ENCODE results near the gene CAMSAP1.

CAMSAP1 gene

GRCh38 chr9:135771401-135772051 lies 135.8 kb downstream of the CAMSAP1 start:
- no peak for DNase-seq

- DNase-seq = no peak
These were observed 136.6 kb downstream of the CAMSAP1 start for GRCh38 chr9:135770771-135771170.

DNA sequence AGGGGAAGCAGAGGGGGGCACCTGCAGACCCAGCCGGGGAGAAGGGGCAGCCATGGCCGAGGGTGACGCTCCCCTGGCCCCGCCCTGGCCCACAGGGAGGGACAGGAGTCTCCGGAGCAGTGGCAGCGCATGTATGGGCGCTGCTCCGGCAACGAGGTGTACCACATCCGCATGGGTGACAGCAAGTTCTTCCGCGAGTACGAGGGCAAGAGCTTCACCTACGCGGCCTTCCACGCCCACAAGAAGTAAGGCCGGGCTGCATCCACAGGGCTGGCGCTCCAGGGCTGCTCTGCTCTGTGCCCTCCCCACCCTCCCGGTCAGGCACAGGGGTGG lies 137.2 kb downstream of the CAMSAP1 start:
- DNase-seq = no peak

DNA sequence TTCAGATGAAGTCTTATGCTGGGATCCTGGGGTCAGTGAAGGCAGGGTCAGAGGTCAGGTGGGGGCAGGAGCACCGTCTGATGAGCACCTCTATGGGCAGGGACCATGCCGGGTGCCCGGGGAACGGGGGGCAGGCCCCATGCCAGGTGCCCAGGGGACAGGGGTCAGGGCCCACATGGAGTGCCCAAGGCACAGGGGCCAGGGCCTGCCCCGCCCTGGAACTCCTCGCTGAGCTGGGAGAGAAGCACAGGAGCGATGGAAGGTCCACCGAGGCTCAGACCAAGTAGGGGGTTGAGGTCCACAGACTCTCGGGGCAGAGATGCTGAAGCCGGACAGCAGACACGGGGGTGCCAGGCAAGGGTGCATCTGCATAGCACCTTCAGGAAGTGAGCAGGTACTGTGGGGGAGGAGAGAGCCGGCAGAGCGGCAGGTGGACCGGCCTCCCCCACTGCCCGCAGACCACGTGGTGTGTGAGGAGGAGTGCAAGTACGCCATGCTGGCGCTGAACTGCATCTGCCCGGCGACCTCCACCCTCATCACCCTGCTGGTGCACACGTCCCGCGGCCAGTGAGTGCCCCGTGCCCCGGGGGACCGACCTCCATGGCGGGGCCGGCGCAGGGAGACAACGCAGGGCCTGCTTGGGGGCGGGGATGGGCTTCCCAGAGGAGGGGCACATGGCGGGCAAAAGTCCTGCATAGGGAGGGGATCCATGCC lies 137.7 kb downstream of the CAMSAP1 start:
- DNase-seq = no peak

DNA sequence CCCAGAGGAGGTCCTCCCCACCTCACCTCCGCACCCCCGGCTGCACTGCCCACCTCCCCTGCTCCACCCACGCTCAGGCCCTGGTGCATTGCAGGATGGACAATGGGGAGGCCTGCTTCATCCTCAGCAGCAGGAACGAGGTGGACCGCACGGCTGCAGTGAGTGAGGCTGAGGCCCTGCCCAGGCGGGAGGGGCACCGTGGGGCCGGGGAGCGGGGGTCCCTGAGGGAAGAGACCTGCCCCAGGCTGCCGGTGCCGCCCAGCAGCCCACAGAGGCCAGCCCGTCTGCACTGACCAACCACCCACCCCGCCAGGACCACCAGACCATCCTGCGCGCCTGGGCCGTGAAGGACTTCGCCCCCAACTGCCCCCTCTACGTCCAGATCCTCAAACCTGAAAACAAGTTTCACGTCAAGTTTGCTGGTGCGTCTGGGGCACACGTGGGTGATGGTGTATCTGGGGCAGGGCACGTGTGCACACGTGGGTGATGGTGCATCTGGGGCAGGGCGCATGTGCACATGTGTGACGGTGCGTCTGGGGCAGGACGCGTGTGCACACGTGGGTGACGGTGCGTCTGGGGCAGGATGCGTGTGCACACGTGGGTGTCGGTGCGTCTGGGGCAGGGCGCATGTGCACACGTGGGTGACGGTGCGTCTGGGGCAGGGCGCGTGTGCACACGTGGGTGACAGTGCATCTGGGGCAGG lies 138.7 kb downstream of the CAMSAP1 start:
- no peak for DNase-seq

DNA sequence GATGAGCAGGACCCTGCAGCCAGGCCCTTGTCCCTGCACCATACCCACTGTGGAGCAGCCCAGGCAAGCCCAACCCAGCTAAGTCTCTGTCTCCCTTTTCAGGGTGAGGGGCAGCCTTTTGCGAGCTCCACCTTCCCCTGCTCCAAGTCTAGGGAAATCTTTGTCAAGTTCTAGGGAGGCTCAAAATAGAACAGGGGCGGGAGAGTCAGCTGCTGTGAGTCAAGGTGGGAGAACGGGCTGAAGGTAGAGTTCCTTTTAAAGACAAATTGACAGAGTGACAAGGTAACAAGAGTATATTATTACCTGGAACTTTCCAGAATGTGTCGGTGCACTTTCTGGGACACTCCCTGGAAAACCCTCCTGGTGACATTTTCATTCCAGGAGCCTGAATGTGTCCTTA lies 140.6 kb downstream of the CAMSAP1 start:
- no peak for DNase-seq

DNA sequence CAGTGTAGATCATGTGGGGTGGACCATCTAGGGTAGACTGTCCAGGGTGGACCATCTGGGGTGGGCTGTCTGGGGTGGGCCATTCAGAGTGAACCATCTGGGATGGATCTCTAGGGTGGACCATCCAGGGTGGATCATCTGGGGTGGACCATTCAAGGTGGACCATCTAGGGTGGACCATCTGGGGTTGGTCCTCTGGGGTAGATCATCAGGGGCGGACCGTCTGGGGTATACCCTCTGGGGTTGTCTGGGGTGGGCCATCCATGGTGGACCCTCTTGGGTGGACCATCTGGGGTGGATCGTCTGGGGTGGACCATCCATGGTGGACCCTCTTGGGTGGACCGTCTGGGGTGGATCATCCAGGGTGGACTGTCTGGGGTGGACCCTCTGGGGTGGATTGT lies 141.1 kb downstream of the CAMSAP1 start:
- no peak for DNase-seq

DNA sequence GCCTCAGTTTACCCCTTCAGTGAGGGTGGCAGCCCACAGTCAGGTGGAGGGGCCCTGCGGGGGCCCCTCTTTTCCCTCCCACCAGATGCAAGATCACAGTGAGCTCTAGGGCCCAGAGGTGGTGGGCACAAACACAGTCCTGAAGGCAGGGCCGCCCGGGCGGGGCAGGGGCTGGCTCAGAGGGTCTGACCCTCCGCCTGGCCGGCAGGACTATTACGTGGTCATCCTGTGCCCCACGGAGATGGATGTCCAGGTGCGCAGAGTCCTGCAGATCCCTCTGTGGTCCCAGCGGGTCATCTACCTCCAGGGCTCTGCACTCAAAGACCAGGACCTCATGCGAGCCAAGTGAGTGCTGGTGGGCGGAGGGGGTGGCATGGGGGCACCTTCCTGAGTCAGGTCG lies 141.9 kb downstream of the CAMSAP1 start:
- no peak for DNase-seq

DNA sequence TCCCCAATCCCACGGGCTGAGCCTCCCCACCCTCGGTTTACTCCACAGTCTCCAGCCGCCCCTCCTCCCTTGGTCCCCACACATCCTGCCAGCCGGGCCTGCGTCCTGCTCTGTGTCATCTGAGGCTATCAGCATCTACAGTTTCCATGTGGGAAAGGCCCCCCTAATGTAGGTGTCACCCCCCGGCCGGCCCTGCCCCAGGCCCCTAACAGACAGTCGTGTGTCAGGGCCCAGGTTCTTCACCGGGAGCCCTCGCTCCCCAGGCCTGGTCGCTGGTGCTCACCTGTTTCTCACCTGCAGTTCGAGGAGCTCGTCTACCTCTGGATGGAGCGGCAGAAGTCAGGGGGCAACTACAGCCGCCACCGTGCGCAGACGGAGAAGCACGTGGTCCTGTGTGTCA lies 142.6 kb downstream of the CAMSAP1 start:
- no peak for DNase-seq

DNA sequence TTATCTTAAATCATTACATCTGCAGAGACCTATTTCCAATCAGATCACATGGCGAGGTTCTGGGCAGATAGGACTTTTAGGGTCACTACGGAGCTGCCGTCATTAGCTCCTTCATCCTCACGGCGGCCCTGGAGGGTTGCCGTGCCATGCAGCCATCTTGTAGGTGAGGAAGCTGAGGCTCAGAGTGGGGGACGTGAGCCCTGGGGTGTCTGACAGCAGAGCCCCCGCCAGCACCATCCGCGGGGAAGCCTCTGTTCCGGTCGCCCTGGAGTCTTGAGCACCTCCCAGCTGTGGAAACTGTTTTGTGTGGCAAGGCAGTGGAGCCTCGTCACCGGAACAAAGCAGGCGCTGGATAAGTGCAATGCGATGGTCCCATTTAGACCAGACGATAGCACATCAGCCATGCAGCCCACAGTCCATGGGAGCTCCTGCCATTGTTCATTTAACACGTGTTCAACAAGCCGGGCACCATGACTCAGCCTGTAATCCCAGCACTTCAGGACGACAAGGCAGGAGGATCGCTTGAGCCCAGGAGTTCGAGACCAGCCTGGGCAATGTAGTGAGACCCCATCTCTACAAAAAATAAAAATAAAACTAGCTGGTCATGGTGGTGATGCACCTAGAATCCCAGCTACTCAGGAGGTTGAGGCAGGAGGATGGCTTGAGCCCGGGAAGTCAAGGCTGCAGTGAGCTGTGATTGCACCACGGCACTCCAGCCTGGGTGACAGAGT lies 143.5 kb downstream of the CAMSAP1 start:
- no peak for DNase-seq

DNA sequence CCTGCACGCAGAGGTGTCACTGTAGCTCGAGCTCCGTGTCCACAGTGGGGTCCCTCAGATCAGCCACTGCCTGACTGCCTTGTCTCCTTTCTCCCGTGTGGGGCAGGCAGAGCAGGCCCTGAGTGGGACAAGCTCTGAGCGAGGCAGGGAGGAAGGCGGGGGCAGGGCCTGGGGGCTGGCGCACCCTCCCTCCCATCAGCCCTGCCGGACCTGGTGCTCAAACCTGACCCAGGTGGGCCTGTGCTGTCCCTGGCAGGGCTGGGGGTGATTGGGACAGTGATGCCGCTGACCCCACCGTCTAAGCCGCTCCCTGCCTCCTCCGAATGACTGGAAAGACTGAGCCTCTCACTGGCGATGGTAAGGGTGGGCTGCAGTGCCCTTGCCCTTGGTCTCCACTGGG lies 144.4 kb downstream of the CAMSAP1 start:
- no peak for DNase-seq

DNA sequence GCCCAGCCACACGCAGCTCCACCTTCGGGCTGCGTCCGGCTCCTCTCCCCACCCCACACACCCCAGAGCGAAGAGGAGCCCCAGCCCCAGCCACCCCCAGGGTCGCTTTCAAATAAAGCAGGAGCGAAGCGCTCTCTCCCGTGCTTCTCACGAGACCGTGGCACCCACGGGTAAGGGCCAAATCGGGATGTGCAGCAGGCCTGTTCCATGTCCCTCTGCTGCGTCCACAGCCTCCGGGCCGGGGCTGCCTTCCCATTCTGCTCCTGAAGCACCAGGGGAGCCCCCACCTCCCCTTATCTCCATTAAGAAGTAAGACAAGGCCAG lies 145.5 kb downstream of the CAMSAP1 start:
- no peak for DNase-seq

DNA sequence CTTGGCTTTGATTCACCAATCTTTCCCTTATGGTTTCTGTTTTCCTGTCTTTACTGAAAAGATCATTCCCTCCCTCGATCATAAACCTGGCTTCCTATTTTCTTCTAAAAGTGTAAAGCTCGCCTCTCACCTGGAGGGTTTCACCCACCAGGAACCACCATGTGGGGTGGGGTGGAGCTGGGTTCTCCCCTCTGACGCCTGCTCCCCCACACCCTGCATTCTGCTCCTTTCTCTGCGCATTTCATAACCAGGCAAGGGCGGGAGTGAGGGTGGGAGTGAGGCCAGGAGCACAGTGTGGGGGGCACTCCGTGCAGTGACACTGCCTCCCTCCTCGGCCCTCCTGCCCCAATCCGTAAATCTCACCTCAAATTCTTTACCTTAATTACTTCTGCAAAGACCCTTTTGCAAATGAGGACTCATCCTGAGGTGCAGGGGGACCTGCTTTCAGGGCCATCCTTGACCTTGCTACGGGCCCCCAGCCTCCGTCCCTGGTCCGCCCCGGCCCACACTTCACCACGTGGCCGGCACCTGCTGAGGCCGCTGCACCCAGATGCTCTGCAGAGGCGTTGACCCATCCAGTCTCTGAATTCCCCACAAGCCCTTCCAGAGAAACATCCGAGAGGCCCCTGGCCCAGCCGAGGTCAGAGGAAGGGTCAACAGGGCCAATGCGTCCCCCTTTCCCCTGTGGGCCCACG lies 146.0 kb downstream of the CAMSAP1 start:
- DNase-seq = no peak

DNA sequence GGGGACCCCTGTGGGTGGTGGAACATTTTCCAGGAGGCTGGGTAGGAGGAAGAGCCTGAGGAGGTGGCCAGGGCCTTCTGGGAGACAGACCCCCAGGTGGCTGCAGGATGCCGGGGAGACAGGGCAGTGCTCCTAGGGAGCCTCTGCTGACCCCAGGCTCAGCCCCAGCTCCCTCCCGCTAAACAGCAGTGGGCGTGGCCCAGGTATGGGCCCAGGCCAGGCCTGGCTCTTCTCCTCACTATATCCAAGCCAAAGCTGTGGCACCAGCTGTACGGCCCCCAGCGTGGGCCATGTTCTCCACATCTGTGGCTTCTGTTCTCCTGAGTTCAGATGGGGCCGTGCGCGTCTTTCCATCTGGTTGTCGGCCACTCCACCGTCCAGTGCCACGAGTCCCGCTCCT lies 146.9 kb downstream of the CAMSAP1 start:
- DNase-seq = no peak

DNA sequence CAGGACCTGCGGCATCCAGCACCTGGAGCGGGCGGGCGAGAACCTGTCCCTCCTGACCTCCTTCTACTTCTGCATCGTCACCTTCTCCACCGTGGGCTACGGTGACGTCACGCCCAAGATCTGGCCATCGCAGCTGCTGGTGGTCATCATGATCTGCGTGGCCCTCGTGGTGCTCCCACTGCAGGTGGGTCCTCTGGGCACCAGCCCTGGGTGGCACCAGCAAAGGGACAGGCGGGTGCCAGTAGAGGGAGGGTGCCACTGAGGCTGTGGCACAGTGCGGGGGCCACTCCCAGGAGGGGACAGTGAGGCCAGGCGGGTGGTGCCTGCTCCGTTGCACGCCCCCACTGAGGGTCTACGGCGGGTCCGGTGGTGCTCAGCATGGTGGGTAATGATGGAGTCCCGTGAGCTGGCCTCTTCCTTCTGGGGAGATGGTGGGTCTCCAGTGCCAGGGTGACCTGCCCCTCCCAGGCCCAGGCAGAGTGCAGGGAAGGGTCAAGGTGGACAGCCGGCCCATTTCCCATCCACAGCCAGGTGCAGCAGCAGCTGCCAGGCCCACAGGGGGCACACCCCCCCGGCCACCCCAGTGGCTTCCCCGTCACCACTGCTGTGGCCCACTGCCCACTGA lies 147.6 kb downstream of the CAMSAP1 start:
- no peak for DNase-seq

DNA sequence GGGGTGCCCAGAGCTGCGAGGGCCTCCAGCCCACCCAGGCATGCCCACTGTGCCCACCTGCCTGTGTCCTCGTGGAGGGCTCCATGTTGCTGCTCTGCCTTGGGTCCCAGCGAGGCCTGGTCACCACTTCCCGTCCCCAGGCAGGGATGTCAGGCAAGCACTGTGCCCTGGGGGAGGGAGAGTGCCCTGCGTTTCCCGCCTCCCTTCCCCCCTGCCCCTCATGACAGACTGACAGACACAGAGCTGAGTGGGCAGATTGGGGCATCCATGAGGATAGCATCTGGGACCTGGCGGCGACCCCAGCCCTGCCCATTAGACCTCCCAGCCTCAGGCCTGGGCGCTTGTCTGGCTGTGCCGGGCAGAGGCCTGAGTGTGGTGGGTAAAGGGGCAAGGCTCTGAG lies 148.5 kb downstream of the CAMSAP1 start:
- DNase-seq = no peak

All from activated gamma-delta T cell treated with Interleukin-2 at 50 U/mL for 16 hours (primary cell).